Gastroesophageal sphincter (tissue), 4 donors: ENCODE results near the gene TMEM139. TPM values are rescaled to one million over a fixed set of nuclear protein-coding genes. Genes with fewer than 3 reads are reported as not detected.

Experiments used
- ATAC-seq: fragments of 150-250 bp; one replicate; pipeline ENCODE4 v1.9.1; 2016; ENCODE audit warnings: mild to moderate bottlenecking, moderate library complexity
- H3K27ac ChIP-seq, 4 donors: fragments of 200-600 bp; sonication (generic) in 3 of 4; 1 replicate in 3 of 4; 2 replicates in 1 of 4; pipeline ENCODE4 v1.5.1; 2016 to 2019
- H3K27me3 ChIP-seq: fragments of 200-600 bp; sonication (generic); one replicate; pipeline ENCODE4 v1.5.1; 2019
- H3K36me3 ChIP-seq, 2 donors: fragments of 200-600 bp; sonication (generic); one replicate each; pipeline ENCODE4 v1.5.1; 2019; ENCODE audit warnings: control low read depth in 1 of 2
- H3K4me1 ChIP-seq, 3 donors: fragments of 200-600 bp; sonication (generic); 1 replicate in 2 of 3; 2 replicates in 1 of 3; pipeline ENCODE4 v1.5.1; 2016 to 2019; ENCODE audit warnings: control low read depth in 2 of 3
- H3K4me3 ChIP-seq, 2 donors: fragments of 200-600 bp; sonication (generic); one replicate each; pipeline ENCODE4 v1.5.1; 2019; ENCODE audit warnings: mild to moderate bottlenecking in 1 of 2, moderate library complexity in 1 of 2
- H3K9me3 ChIP-seq, 3 donors: fragments of 200-600 bp; sonication (generic); one replicate each; pipeline ENCODE4 v1.5.1; 2017 to 2019; ENCODE audit warnings: control low read depth in 2 of 3
- EP300 ChIP-seq: sonication (generic); formaldehyde crosslinking; IDR thresholded peaks from one replicate; pipeline ENCODE4 v1.6.1; 2017; ENCODE audit warnings: antibody characterized with exemption, mild to moderate bottlenecking
- POLR2A ChIP-seq, 2 donors: fragments of 450-650 bp; IDR thresholded peaks; one replicate each; pipeline ENCODE4 v1.6.1; 2017; ENCODE audit warnings: antibody characterized with exemption in 2 of 2, mild to moderate bottlenecking in 2 of 2, moderate library complexity in 1 of 2
- POLR2AphosphoS5 ChIP-seq: sonication (generic); formaldehyde crosslinking; IDR thresholded peaks from one replicate; pipeline ENCODE4 v1.6.1; 2017; ENCODE audit warnings: antibody characterized with exemption
- WGBS, 2 donors: methylation state at CpG; one replicate each; pipeline ENCODE4 v1.1.5; 2018; ENCODE audit warnings: low coverage in 1 of 2; 5-methylcytosine and 5-hydroxymethylcytosine counted together
- total RNA-seq, 4 donors: library from RNA; depleted of rRNA; stranded (reverse); fragments of >200 nt; gene quantifications; one replicate each; pipeline ENCODE4 v1.1.0, GENCODE V29; 2016
- TF ChIP-seq, protein P1 (sequence below), 4 experiments: fragments of 200-600 bp in 2 of 4; fragments of 450-650 bp in 2 of 4; sonication (generic) in 1 of 4; IDR thresholded peaks; one replicate each; pipeline ENCODE4 v1.5.1; 2017 to 2019; ENCODE audit warnings: antibody characterized with exemption in 4 of 4, mild to moderate bottlenecking in 2 of 4, moderate library complexity in 2 of 4

TMEM139 gene
- total RNA-seq, 4 donors from 2014 or later = 0.40 to 1.4 (median 0.49) TPM; not detected in 1

DNA sequence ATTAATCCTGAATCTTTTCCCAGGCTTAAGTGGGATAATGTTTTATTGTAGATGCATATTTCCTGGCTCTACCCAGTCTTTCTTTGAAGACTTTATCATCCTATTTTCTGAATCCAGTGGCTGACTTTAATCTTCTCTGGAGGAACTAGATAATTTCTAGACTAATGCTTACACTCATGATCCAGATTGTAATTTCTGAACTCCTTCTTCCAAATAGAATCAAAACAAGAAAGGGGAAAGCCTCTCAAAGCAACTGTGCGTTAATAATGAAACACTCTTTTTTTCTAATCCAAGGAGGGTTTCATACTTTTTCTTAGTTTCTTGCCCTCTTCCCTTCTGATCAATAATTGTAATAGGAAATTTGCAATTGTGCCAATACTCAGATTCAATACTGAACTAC is 13.5 kb upstream of the TMEM139 start:
- TF ChIP-seq POLR2A (IDR thresholded peaks at IDR 0.05) (no peak), EP300 (no peak)
- TF ChIP-seq, protein P1, sequence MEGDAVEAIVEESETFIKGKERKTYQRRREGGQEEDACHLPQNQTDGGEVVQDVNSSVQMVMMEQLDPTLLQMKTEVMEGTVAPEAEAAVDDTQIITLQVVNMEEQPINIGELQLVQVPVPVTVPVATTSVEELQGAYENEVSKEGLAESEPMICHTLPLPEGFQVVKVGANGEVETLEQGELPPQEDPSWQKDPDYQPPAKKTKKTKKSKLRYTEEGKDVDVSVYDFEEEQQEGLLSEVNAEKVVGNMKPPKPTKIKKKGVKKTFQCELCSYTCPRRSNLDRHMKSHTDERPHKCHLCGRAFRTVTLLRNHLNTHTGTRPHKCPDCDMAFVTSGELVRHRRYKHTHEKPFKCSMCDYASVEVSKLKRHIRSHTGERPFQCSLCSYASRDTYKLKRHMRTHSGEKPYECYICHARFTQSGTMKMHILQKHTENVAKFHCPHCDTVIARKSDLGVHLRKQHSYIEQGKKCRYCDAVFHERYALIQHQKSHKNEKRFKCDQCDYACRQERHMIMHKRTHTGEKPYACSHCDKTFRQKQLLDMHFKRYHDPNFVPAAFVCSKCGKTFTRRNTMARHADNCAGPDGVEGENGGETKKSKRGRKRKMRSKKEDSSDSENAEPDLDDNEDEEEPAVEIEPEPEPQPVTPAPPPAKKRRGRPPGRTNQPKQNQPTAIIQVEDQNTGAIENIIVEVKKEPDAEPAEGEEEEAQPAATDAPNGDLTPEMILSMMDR (IDR thresholded peaks at IDR 0.05) = no peak
- H3K27me3 ChIP-seq = no peaks in the 10 kb centered on the region
- ATAC-seq = no peak

DNA sequence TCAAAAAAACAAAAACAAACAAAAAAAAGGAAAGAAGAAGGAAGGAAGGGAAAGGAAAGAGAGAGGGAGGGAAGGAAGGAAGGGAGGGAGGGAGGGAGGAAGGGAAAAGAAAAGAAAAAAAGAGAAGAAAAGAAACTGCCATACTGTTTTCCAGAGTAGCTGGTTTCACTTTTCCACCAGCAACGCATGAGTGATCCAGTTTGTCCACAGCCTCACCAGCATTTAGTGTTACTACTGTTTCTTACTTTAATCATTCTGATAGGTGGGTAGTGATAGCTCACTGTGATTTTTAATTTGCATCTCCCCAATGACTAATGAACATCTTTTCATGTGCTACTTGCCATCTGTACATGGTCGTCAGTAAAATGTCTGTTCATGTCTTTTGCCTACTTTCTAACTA is 11.9 kb upstream of the TMEM139 start:
- no peaks in the 10 kb centered on the region for H3K27me3 ChIP-seq
- no peak overlapping the region for H3K4me3 ChIP-seq
- H3K36me3 ChIP-seq = peaks cover 0 to 26% of the 10 kb centered on the region in 2 donors
- H3K4me1 ChIP-seq = no peaks in the 10 kb centered on the region
- ATAC-seq = no peak
- 91 to 92% methylated on average over 2 of the region's 2 CpGs for WGBS, 2 donors
- no peak overlapping the region for H3K27ac ChIP-seq
- TF ChIP-seq POLR2AphosphoS5 (no peak), EP300 (no peak), POLR2A (IDR thresholded peaks at IDR 0.05) (no peak)
- TF ChIP-seq, protein P1 (IDR thresholded peaks at IDR 0.05) = no peak
- H3K9me3 ChIP-seq = no peaks in the 10 kb centered on the region

More for the DNA sequence above, 13.5 kb upstream of the TMEM139 start:
- H3K9me3 ChIP-seq = no peaks in the 10 kb centered on the region
- WGBS, 2 donors = 76 to 89% methylated on average over 1 of the region's 1 CpG
- H3K4me1 ChIP-seq = peaks cover 0 to 2% (median 0%) of the 10 kb centered on the region in 3 donors
- no peak overlapping the region for H3K4me3 ChIP-seq
- H3K36me3 ChIP-seq = peaks cover 0 to 39% of the 10 kb centered on the region in 2 donors
- H3K27ac ChIP-seq = no peak overlapping the region

DNA sequence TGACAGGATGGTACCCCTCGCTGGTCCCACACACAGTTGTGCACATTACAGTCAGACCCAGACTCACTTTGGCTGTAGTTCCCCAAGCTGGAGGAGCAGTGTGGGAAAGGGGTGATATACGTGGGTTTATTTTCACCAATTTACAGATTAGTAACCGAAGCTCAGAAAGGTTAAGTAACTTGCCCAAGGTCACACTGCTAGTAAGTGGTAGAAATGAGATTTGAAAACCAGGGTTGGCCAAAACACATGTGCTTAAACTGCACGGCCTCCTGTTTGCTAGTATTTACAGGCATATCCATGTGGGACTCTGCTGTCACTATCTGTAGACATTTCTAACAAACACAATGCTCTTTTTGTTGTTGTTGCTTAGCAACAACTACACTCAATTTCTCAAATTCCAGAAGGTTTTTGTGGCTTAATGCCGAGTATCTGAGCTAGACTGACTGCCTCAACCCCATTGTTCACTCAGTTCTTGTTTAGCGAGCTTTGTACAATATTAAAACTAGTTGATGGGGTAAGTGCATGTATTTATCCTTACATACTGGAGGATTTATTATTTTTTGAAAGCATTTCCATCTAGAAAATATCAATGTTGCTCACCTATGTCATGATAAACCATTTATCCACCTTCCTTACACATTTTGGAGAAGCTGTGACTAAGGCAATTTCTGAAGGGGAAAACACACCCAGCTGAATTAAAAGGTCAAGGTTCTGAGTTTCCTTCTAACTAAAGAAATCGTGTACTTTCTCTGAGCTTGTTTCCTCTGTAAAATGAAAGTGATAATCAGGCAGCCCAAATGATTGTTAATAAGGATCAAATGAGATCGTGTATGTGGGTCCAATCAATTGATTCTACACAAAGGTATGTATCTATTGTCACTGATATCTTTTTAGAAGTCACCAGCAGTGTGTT is 5.3 kb upstream of the TMEM139 start:
- Histone ChIP-seq H3K27ac (peak overlapping the region; percentile 10 to 56 (median 48)), H3K36me3 (no peaks in the 10 kb centered on the region), H3K9me3 (no peaks in the 10 kb centered on the region), H3K4me3 (no peak overlapping the region), H3K4me1 (peaks cover 0 to 16% (median 4%) of the 10 kb centered on the region in 3 donors), H3K27me3 (no peaks in the 10 kb centered on the region)
- WGBS, 2 donors = 35 to 44% methylated on average over 8 of the region's 8 CpGs
- ATAC-seq = peak; percentile 36
- TF ChIP-seq, protein P1 (IDR thresholded peaks at IDR 0.05) = no peak
- no peak for TF ChIP-seq EP300
- TF ChIP-seq POLR2A (IDR thresholded peaks at IDR 0.05) = no peak

DNA sequence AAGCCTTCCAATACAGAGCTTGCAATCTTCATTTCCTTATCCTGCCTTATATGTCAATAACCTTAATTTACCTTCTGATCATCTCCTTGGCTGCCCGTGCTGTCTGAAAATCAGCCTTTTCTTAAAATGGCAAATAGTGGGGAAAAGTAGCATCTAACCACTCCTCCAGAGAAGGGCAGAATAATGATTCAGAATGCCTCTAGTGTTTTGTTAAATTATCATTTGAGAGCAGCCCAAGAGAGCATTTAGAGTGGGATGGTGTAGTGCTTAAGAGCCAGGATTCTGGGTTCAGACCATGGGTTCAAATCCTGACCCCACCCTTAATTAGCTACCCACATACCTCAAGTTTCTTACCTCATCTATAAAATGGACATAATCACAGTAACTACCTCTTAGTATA is 4.6 kb upstream of the TMEM139 start:
- H3K27ac ChIP-seq = peak overlapping the region; percentile 10 to 56 (median 48)
- H3K9me3 ChIP-seq = no peaks in the 10 kb centered on the region
- TF ChIP-seq, protein P1 (IDR thresholded peaks at IDR 0.05) = no peak
- TF ChIP-seq POLR2A (IDR thresholded peaks at IDR 0.05) (no peak), EP300 (no peak), POLR2AphosphoS5 (no peak)
- 50 to 53% methylated on average over 1 of the region's 1 CpG for WGBS, 2 donors
- no peaks in the 10 kb centered on the region for H3K27me3 ChIP-seq
- no peak overlapping the region for H3K4me3 ChIP-seq
- no peaks in the 10 kb centered on the region for H3K36me3 ChIP-seq
- peaks cover 0 to 16% (median 4%) of the 10 kb centered on the region in 3 donors for H3K4me1 ChIP-seq
- ATAC-seq = no peak

DNA sequence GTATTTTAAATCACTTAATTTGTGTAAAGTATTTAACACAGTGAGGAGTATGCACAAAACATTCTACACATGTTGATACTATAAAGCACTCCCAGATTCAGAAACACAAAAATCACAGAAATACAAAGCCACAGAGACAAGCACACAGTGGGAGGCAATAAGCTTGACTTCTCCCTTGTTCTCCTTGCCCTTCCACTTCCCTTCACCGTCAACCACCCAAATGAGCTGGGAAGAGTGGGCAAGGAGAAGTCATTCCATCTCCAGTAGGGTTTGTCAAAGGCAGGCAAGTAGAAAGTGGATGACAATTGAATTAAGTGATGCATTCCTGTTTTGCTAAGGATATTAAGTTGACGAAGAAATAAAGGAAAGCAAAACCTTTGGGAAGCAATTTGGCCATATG is 4.2 kb upstream of the TMEM139 start:
- WGBS, 2 donors = 77 to 87% methylated on average over 2 of the region's 2 CpGs
- Histone ChIP-seq H3K27me3 (no peaks in the 10 kb centered on the region), H3K27ac (peak overlapping the region in 1 of 4 donors; percentile 56), H3K36me3 (no peaks in the 10 kb centered on the region), H3K4me3 (no peak overlapping the region), H3K4me1 (peaks cover 0 to 16% (median 4%) of the 10 kb centered on the region in 3 donors), H3K9me3 (no peaks in the 10 kb centered on the region)
- ATAC-seq = no peak
- TF ChIP-seq, protein P1 (IDR thresholded peaks at IDR 0.05) = no peak
- TF ChIP-seq EP300 (no peak), POLR2A (IDR thresholded peaks at IDR 0.05) (no peak), POLR2AphosphoS5 (no peak)
